NCI-H2029 treated with DMSO at 0.1 percent for 48 hours (cell line): ENCODE data around the gene ZCWPW2.

Source experiments
- DNase-seq: peaks from one replicate; lab custom pipeline; 2025; lab: John Stamatoyannopoulos, UW

The ZCWPW2 gene

GRCh38 chr3:28348629-28349468 lies at the start of gene ZCWPW2, which contains the start of gene AZI2:
Gene ZCWPW2 (plus strand): TSS chr3:28348721. CDS start chr3:28413069, 64,348 bp downstream.
Gene AZI2 (minus strand): TSS chr3:28348824. CDS start chr3:28340617, 8,207 bp downstream.
- peak; percentile 87 for DNase-seq

- DNase-seq = no peak
Observed at GRCh38 chr3:28299705-28300104, 48.8 kb upstream of the ZCWPW2 start.

DNA sequence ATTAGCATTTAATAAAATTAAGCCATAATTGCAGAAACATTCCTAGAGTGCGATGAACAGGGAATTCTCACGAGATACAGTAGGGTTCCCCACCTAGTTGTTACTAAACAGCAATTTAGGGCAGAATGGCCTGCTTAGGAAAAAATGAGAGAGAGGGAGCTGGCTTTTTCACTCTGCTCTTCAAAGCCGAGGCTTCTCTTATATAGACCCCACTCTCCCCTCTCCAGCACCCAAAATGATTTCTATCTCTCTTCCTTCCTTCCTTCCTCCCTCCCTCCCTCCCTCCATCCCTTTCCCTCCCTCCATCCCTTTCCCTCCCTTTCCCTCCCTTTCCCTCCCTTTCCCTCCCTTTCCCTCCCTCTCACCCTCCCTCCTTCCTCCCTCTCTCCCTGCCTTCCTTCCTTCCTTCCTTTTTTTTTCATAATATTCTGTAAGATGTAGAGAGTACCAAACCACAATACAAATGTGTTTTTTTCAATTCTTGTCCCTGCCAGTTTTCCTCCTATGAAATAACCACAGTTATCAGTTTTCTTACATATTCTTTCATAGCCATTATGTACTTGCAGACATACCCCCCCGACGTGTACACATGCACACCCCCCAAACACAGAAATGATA lies 48.1 kb upstream of the ZCWPW2 start:
- no peak for DNase-seq

- DNase-seq = no peak
Observed at GRCh38 chr3:28301688-28302087, 46.8 kb upstream of the ZCWPW2 start.

- no peak for DNase-seq
Observed at GRCh38 chr3:28308196-28308595, 40.3 kb upstream of the ZCWPW2 start.

- no peak for DNase-seq
Observed at GRCh38 chr3:28315711-28316110, 32.8 kb upstream of the ZCWPW2 start.

DNA sequence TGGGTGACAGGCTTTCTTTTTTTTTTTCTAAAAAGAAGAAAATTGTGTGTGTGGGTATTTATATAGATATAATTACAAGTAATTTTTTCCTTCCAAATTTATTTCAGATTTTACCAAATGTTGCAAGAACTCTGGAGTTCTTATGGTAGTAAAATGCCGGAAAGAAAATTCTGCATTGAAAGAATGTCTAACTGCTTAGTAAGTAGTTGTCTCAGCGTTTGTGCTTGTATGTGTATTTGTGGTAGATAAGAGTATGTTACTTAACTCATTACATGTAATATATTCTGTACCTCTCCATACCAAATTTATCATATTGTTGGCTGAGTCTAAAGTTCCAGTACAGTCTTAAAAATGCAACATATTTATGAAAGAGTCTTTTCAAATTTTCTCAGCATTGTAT lies 32.3 kb upstream of the ZCWPW2 start:
- DNase-seq = no peak

DNA sequence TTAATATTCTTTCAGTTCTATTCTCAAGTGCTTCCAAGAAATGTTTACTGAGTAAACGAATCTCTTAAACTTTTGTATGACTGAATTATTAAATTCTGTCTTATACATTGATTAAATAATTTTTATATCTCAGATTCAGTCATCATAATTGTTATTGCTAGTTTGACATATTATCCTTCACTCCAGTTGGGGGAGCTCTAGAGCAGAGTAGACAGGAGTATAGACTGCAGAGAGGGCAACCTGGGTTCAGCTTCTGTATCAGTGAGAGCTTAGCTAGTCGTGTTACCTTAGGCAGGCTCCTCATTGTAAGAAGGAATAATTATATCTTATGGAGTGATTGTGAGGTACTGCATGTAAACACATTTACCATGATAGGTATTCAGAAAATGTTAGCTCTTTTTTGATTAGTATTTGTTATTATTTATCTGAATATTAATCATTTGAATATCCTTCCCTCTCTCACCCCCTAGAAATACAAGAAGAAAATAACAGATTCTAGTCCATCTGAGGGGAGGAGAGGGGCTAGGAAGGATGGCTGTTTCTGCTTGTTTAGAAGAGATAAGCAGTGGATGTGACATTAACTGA lies 31.0 kb upstream of the ZCWPW2 start:
- DNase-seq = peak; percentile 48

DNA sequence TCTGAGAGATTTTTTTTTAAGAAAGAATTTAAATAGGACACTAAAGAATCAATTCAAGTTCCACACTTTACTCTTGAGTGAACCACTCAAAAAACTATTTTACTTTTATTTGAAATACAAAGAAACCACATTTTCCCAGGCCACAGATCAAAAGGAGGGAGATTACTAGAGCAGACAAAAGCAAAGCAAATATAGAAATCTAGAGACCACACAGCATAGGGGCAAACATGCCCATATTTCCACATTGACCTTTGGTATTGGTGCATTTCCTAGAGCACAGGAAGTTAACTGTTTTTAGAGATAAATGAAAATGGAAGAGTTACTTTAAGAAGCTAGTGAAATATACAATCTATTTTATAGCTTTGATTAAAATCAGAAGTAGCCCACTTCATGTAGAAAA lies 27.5 kb upstream of the ZCWPW2 start:
- no peak for DNase-seq

DNA sequence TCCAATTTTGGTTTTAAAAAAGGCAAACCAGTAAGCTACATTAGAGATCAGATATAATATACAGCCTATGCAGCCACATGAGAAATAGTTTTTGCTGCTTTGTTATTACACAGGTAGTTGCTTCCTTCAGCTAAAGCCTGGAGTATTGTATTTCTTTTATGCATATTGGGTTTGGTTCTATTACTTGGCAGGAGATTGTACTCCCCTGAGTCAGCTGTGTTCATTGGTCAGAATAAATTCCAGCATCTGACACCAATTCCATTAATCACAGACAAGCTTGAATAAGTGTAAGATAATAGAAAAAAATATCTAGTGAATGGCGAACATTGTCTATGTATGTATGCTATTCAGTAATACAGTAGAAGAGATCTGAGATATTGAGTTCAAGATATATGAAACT lies 26.1 kb upstream of the ZCWPW2 start:
- DNase-seq = no peak

DNA sequence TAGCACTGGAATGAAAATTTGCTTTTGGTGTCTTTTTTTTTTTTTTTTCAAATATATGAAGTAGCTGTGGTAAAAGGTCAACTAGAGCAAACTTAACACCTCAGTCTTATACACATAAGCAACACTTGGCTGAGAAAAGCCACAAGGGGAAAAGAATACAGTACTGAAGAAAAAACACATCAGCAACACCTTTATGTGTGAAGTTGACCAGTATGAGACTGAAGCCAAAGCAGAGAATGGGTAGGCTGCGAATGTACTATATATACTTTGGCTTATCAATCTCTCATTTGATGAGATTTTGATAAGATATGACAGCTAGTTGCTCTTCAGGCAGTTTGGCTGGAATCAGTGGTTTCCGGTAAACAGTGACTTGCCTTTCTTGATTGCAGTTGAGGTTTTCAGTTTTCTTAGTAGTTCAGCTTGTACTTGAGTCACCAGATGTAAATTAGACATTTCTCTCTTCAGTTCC lies 22.0 kb upstream of the ZCWPW2 start:
- no peak for DNase-seq

- peak; percentile 49 for DNase-seq
Observed at GRCh38 chr3:28328188-28329151, 20.1 kb upstream of the ZCWPW2 start.

DNA sequence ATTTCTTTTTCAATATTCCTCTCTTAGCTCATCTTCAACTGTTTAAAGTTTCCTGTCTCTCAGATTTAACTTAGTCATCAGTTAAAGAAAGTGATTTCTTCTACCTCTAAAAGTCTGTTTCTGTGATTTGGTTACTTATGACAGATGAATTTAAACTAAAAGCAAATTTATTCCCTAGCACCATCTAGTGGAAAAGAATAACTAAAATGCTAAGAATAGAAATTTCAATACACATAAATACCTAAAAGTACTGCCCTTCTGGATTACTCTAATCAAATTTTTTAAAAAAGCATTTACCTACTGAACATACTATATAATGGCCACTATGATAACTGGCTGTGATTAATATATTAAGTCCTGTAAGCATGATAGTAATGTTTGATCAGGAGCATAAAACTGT lies 14.0 kb upstream of the ZCWPW2 start:
- no peak for DNase-seq

- no peak for DNase-seq
Observed at GRCh38 chr3:28335246-28335645, 13.3 kb upstream of the ZCWPW2 start.

- no peak for DNase-seq
Observed at GRCh38 chr3:28337230-28337629, 11.3 kb upstream of the ZCWPW2 start.

- DNase-seq = no peak
Observed at GRCh38 chr3:28343144-28343543, 5.4 kb upstream of the ZCWPW2 start.

DNA sequence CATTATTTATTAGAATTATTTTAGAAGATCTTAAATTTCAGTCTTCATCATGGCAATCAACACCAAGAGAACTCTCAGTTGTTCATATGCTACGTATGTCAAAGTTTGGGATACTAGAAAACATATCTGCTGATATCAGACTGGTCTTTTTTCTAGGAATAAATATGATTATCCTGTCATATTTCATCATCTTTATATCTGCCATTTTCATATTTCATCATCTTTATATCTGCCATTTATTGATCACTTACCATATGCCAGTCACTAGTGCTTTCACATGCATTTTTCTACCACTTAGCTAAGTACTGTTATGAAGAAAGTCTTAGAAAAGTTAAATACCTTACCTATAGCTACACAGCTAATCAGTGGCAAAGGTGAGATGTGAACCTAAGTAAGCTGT lies 2.8 kb upstream of the ZCWPW2 start:
- no peak for DNase-seq

GRCh38 chr3:28347374-28348264 lies 902 bp upstream of the ZCWPW2 start:
- DNase-seq = no peak

DNA sequence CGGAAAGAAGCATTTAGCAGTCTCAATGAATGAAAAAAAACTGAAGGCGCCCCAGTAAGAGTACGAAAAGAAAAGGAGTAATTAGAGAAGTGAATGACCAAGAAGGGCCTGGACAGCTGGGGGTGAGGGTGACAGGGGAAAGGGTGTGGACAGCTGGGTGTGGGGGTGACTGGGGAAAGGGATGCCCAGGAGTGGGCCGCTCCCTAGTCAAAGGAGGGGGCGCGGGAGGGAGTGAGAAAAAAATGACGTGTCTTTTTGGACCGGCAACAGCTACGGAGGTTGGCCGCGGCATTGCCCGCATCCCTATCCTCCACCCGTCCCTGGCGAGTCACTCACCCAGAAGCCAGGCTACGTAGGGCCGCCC lies 274 bp upstream of the ZCWPW2 start:
- peak; percentile 63 for DNase-seq

DNA sequence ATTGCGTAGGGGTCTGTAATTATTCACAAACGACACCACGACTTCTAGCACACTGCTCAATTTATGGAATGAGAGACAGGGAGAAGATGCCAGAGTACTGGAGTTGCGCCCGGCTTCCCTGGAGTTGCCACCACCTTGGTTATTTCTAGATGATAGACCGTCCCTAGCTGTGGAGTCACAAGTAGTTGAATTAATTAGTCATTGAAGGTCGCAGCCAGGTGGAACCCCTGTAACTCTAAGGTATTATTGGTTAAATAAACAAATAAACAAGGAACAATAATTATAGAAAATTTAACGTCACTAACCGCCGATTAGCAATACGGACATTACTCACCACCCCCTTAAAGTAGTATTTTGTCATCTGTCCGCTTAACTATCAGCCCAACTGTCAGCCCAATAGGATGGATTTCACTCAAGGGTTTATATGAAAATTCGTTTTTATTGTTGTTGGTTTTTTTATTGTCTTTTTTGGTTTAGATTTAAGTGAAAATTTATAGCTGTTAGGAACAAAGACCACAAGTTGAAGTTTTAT lies 1.0 kb downstream of the ZCWPW2 start:
- peak; percentile 84 for DNase-seq

DNA sequence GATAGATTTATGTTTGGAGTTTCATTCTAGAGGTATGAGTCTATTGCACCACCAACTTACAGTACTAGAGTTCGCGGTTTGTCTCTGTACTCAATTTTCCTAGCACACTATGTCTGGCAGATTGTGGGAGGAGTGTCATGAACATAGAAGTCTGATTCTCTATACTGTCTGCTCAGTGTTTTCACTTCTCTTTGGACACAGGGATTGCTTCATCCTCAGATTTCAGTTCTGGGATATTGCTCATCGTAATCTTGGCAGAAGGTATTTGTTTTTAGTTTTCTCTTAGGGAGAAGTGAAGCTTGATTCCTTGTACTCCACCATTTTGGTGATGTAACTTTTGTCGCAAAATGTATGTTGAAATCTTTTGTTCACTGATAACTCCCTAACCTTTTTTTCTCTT lies 27.9 kb downstream of the ZCWPW2 start:
- no peak for DNase-seq
